AG04450 (cell line): ENCODE measurements around the gene ACLY. TPM values are rescaled to one million over a fixed set of nuclear protein-coding genes. Genes with fewer than 3 reads are reported as not detected.

Source experiments
- CTCF ChIA-PET: fragments of 300-600, 350-600 bp; formaldehyde crosslinking; extraction: SDS; loops from one replicate; lab custom pipeline; 2022; ENCODE audit warnings: antibody characterized with exemption, inconsistent platforms; lab: Charles Lee
- POLR2A ChIA-PET: fragments of 350-600 bp; formaldehyde crosslinking; extraction: SDS; loops from one replicate; lab custom pipeline; 2021; ENCODE audit warnings: antibody characterized with exemption, inconsistent platforms; lab: Yijun Ruan, JAX
- DNase-seq: peaks from one replicate; pipeline ENCODE4 v3.0.0-alpha.2; 2011; ENCODE audit warnings: low read depth, low spot score
- H3K27ac ChIP-seq: one replicate; pipeline ENCODE4 v1.5.1; 2012; ENCODE audit warnings: low read depth, low read length, control low read depth
- H3K27me3 ChIP-seq: one replicate; pipeline ENCODE4 v1.6.0; 2012; ENCODE audit warnings: low read length; ENCODE audit not compliant: control insufficient read depth, insufficient read depth
- H3K4me3 ChIP-seq: 2 replicates; pipeline ENCODE4 v1.5.1; 2011; ENCODE audit warnings: mild to moderate bottlenecking, low read depth, low read length, control low read depth
- H3K9me3 ChIP-seq: 2 replicates; pipeline ENCODE4 v1.5.1; 2012; ENCODE audit warnings: low read length; ENCODE audit not compliant: control insufficient read depth, insufficient read depth
- CTCF ChIP-seq: IDR thresholded peaks from 2 replicates; pipeline ENCODE4 v1.5.1; 2011; ENCODE audit warnings: low read depth, low read length, control low read depth, inconsistent platforms
- polyA plus RNA-seq: library from polyadenylated mRNA; depleted of rRNA; stranded (reverse); fragments of >200 nt; gene quantifications from 2 replicates; pipeline ENCODE4 v1.2.3, GENCODE V29; 2011

ACLY gene
- polyA plus RNA-seq, 1 experiment: 161 TPM

DNA sequence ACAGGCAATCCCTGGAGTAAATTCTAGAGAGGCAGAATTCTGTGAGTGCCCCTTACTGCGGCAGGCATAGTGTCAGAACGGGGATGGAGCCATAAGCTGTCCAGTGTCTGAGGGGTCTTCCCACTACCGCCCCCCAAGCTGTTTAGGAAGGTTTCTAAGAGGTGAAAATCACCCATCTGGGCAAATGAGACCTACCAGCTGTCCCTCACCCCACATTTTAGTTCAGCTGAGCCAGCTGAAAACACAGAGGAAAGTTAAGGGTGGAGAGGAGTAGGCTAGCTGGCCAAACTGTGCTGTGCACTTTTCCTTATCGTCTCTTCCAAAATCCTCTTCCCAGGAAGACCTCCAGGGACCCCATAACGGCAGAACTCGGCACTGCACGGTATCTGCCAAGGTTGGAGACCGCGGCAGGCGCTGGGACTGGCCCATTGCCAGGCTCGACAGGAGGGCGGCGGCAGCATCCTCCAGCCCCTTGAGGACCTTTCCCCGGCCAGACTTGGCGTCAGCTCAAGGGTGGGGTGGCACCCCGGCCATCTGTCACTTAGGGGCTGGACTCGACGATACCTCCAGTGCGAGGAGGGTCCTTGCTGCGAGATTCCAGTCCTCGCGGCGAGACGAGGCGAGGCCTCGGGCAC, 955 bp downstream of the ACLY start:
- ChIA-PET CTCF (interaction anchor here (0.7 to 1.9 kb wide), 3 partner anchors 22 to 810 kb away, joined by 3 to 5 read pairs (median 3); no protein-coding TSS in a partner anchor), POLR2A (interaction anchor here (1.2 to 2.9 kb wide), 8 partner anchors 11 to 230 kb away, joined by 3 to 23 read pairs (median 4); partner anchors contain the start of genes CNP, KLHL11, ODAD4 and P3H4)

GRCh38 chr17:41917192-41917591, 1.6 kb downstream of the ACLY start:
- no peak for TF ChIP-seq CTCF
- POLR2A ChIA-PET: interaction anchor here (0.6 to 2.9 kb wide), 4 partner anchors 10 to 105 kb away, joined by 3 to 23 read pairs (median 6); partner anchors contain the start of genes CNP, FKBP10 and ODAD4
- Histone ChIP-seq H3K27me3 (no peaks in the 10 kb centered on the region), H3K4me3 (peak overlapping the region; percentile 98), H3K9me3 (no peaks in the 10 kb centered on the region; the same call in 1 of the 2 replicates), H3K27ac (no peak overlapping the region)
- DNase-seq: no peak
- CTCF ChIA-PET: interaction anchor here (0.7 to 1.9 kb wide), 2 partner anchors 116 to 810 kb away, joined by 3 to 5 read pairs; no protein-coding TSS in a partner anchor

More for the DNA sequence above, 955 bp downstream of the ACLY start:
- no peak for TF ChIP-seq CTCF
- no peaks in the 10 kb centered on the region for H3K27me3 ChIP-seq
- H3K27ac ChIP-seq: peak overlapping the region; percentile 61
- peak overlapping the region; percentile 98 for H3K4me3 ChIP-seq
- DNase-seq: no peak
- no peaks in the 10 kb centered on the region; the same call in 1 of the 2 replicates for H3K9me3 ChIP-seq

GRCh38 chr17:41915566-41915965, 3.2 kb downstream of the ACLY start:
- Histone ChIP-seq H3K27me3 (no peaks in the 10 kb centered on the region), H3K27ac (peak overlapping the region; percentile 21), H3K9me3 (no peaks in the 10 kb centered on the region; the same call in 1 of the 2 replicates), H3K4me3 (no peak overlapping the region)
- ChIA-PET CTCF (no interaction called here), POLR2A (no interaction called here)
- no peak for TF ChIP-seq CTCF
- DNase-seq: no peak

- DNase-seq: no peak
- CTCF ChIA-PET: interaction anchor here (1.3 kb wide), 1 partner anchor 219 kb away, joined by 3 read pairs; no protein-coding TSS in a partner anchor
- peak overlapping the region; percentile 21 for H3K27ac ChIP-seq
- no peaks in the 10 kb centered on the region for H3K27me3 ChIP-seq
- H3K9me3 ChIP-seq: no peaks in the 10 kb centered on the region; the same call in 1 of the 2 replicates
- POLR2A ChIA-PET: no interaction called here
- H3K4me3 ChIP-seq: no peak overlapping the region
- no peak for TF ChIP-seq CTCF
These were observed 3.7 kb downstream of the ACLY start for GRCh38 chr17:41915020-41915419.

DNA sequence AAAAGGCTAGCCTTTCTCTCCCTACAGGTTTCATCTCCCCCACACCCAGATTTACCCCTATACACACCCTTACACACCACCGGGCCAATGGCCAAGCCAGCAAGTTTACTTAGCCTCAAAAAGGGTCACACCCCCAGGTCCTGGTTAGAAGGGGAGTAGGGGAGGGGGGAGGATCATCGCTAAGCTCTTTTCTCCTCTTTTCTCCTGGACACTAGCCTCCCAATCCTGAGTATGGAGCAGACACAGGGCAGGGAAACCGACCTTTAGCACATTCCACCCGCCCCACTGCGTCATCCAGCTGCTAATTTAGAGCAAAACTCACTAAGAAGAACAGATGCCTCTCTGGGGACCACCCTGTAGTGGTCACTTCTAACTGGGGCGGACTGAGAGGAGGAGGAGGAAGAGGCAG, 4.4 kb downstream of the ACLY start:
- ChIA-PET CTCF (interaction anchor here (1.3 kb wide), 1 partner anchor 218 kb away, joined by 3 read pairs; no protein-coding TSS in a partner anchor), POLR2A (no interaction called here)
- H3K27ac ChIP-seq: peak overlapping the region; percentile 11
- TF ChIP-seq CTCF: no peak
- H3K9me3 ChIP-seq: no peaks in the 10 kb centered on the region; the same call in 1 of the 2 replicates
- H3K27me3 ChIP-seq: no peaks in the 10 kb centered on the region
- DNase-seq: no peak
- no peak overlapping the region for H3K4me3 ChIP-seq
